Measurements from ENCODE around the gene PLCD3. TPM values are rescaled to one million over a fixed set of nuclear protein-coding genes. Genes with fewer than 3 reads are reported as not detected.

PLCD3 gene
- total and polyA plus RNA-seq, 2 of the 13 experiments (the other 11 are each of a cell fraction or from before 2014, with no cell fraction given), result 11.3 to 39.1 TPM

GRCh38 chr17:45117848-45118646 lies 14.3 kb downstream of the PLCD3 start:
- POLR2A ChIA-PET, result interaction anchor here (0.9 to 1.4 kb wide), 3 partner anchors 10 to 17 kb away, joined by 3 to 4 read pairs (median 3); partner anchors contain the start of gene ACBD4

More at GRCh38 chr17:45117848-45118646, 14.3 kb downstream of the PLCD3 start:
- DNase-seq (ENCODE audit: low spot score) (no peak), ATAC-seq (no peak), FAIRE-seq (no peak)
- CTCF ChIA-PET (ENCODE audit: low intra/inter-chr PET ratio, low total read pairs), result no interaction called here
- WGBS (ENCODE audit: low lambda C conversion rate), result 95% methylated on average over 17 of the region's 20 CpGs
- Histone ChIP-seq H3K9ac (ENCODE audit: insufficient read depth, low read depth, low read length) (no peak overlapping the region), H3K9me3 (ENCODE audit: low read length) (no peaks in the 10 kb centered on the region), H3K27ac (ENCODE audit: extremely low read length, insufficient read depth, low read length) (no peak overlapping the region), H3K36me3 (replicated peaks in 1 of 2; ENCODE audit: control insufficient read depth in 1 of 2, insufficient read depth in 2 of 2, low read length in 2 of 2) (peaks cover 0 to 4% of the 10 kb centered on the region in 2 experiments; a peak in 1 of 5 replicates), H4K20me1 (ENCODE audit: insufficient read depth, low read length) (no peaks in the 10 kb centered on the region), H2AFZ (ENCODE audit: low read length) (no peak overlapping the region), H3K27me3 (ENCODE audit: control insufficient read depth in 1 of 2, insufficient read depth in 2 of 2, low read length in 2 of 2) (no peaks in the 10 kb centered on the region), H3K79me2 (ENCODE audit: insufficient read depth, low read length) (no peaks in the 10 kb centered on the region), H3K4me2 (ENCODE audit: low read depth, low read length) (no peak overlapping the region), H3K4me1 (ENCODE audit: insufficient read depth, low read length) (peaks cover 34% of the 10 kb centered on the region), H3K4me3 (replicated peaks in 1 of 3; ENCODE audit: insufficient read depth in 1 of 3, low read depth in 2 of 3, low read length in 3 of 3) (no peak overlapping the region)
- in situ Hi-C loops (cut with HindIII; ENCODE audit: extremely low pct_ligation_motif_present, low pct_unique_long_range_greater_than_20kb), result no loop called here
- TF ChIP-seq HNRNPH1 (optimal IDR thresholded peaks at IDR 0.05; ENCODE audit: low read depth, low read length) (no peak), GATA4 (IDR thresholded peaks at IDR 0.05; ENCODE audit: borderline replicate concordance, low read depth) (no peak), MED8 (CRISPR knock-in tag; IDR thresholded peaks at IDR 0.05; ENCODE audit: insufficient replicate concordance) (no peak), FOXP4 (CRISPR knock-in tag; IDR thresholded peaks at IDR 0.05) (no peak), ISL2 (CRISPR knock-in tag; IDR thresholded peaks at IDR 0.05) (no peak), MED13 (CRISPR knock-in tag; IDR thresholded peaks at IDR 0.05) (no peak), ZHX2 (IDR thresholded peaks at IDR 0.05; ENCODE audit: low read depth) (no peak), ZHX2 (CRISPR knock-in tag; IDR thresholded peaks at IDR 0.05; ENCODE audit: borderline replicate concordance) (no peak), XBP1 (CRISPR knock-in tag; IDR thresholded peaks at IDR 0.05) (no peak), NFYC (CRISPR knock-in tag; IDR thresholded peaks at IDR 0.05) (no peak), IRF2 (CRISPR knock-in tag; IDR thresholded peaks at IDR 0.05) (no peak), SYNCRIP (IDR thresholded peaks at IDR 0.05; ENCODE audit: insufficient read depth, low read depth, low read length) (no peak), FOXA3 (CRISPR knock-in tag; IDR thresholded peaks at IDR 0.05) (no peak), PRPF4 (IDR thresholded peaks at IDR 0.05; ENCODE audit: low read depth, low read length, poor library complexity, severe bottlenecking) (no peak), ZNF333 (CRISPR knock-in tag; IDR thresholded peaks at IDR 0.05; ENCODE audit: borderline replicate concordance) (no peak), RAD21 (CRISPR knock-in tag; IDR thresholded peaks at IDR 0.05) (no peak), HDAC2 (CRISPR knock-in tag; IDR thresholded peaks at IDR 0.05) (no peak)
- intact Hi-C loops (cut with micrococcal nuclease; ENCODE audit: unreplicated experiment), result no loop called here
- no TSS peak for BruUV-seq (replicated peaks)
